Common myeloid progenitor, CD34-positive (primary cell): ENCODE measurements around the gene KCNV2.

Experiments used
- CTCF ChIA-PET: fragments of 350-600 bp; sonication (Branson Sonifier 250); formaldehyde crosslinking; loops from one replicate; lab custom pipeline; 2021; ENCODE audit warnings: antibody characterized with exemption; lab: Charles Lee
- POLR2A ChIA-PET: fragments of 350-600 bp; sonication (Branson Sonifier 250); formaldehyde crosslinking; loops from one replicate; lab custom pipeline; 2021; ENCODE audit warnings: antibody characterized with exemption; lab: Charles Lee
- DNase-seq, 3 donors: peaks; one replicate each; pipeline versions ENCODE4 v3.0.0 to v3.0.0-alpha.2; 2013
- H3K27ac ChIP-seq, 2 experiments: 1 replicate in 1 of 2; 2 replicates in 1 of 2; pipeline ENCODE4 v1.7.0; 2013; ENCODE audit warnings: inconsistent platforms in 2 of 2, low read length in 2 of 2, mild to moderate bottlenecking in 2 of 2, low read depth in 1 of 2, moderate library complexity in 1 of 2; ENCODE audit not compliant: severe bottlenecking in 2 of 2, insufficient read depth in 1 of 2, poor library complexity in 1 of 2
- H3K27me3 ChIP-seq, 5 experiments: replicated peaks in 2 of 5; 1 replicate in 3 of 5; 2 replicates in 2 of 5; pipeline versions ENCODE4 v1.6.1 to v1.7.0; 2013; ENCODE audit warnings: low read length in 4 of 5, mild to moderate bottlenecking in 2 of 5, moderate library complexity in 2 of 5, inconsistent platforms in 1 of 5; ENCODE audit not compliant: insufficient read depth in 5 of 5, control insufficient read depth in 4 of 5
- H3K36me3 ChIP-seq, 4 experiments: 1 replicate in 2 of 4; 2 replicates in 2 of 4; pipeline versions ENCODE4 v1.6.1 to v1.7.0; 2013; ENCODE audit warnings: low read length in 3 of 4, control low read depth in 1 of 4, mild to moderate bottlenecking in 1 of 4; ENCODE audit not compliant: control insufficient read depth in 4 of 4, insufficient read depth in 4 of 4
- H3K4me1 ChIP-seq, 4 experiments: 1 replicate in 3 of 4; 2 replicates in 1 of 4; pipeline versions ENCODE4 v1.6.1 to v1.7.1; 2013; ENCODE audit warnings: low read length in 3 of 4, mild to moderate bottlenecking in 3 of 4, control low read depth in 1 of 4, inconsistent platforms in 1 of 4, moderate library complexity in 1 of 4; ENCODE audit not compliant: control insufficient read depth in 4 of 4, insufficient read depth in 4 of 4; ENCODE audit errors: control extremely low read depth in 1 of 4
- H3K4me3 ChIP-seq, 7 experiments: 1 replicate in 4 of 7; 2 replicates in 3 of 7; pipeline versions ENCODE4 v1.5.1 to v1.7.0; 2013; ENCODE audit warnings: mild to moderate bottlenecking in 7 of 7, low read length in 6 of 7, moderate library complexity in 6 of 7, inconsistent platforms in 2 of 7, low read depth in 2 of 7, control low read depth in 1 of 7; ENCODE audit not compliant: insufficient read depth in 4 of 7, control insufficient read depth in 1 of 7; ENCODE audit errors: extremely low read depth in 1 of 7
- H3K9me3 ChIP-seq, 5 experiments: 1 replicate in 4 of 5; 2 replicates in 1 of 5; pipeline versions ENCODE4 v1.6.1 to v1.7.1; 2013; ENCODE audit warnings: low read length in 4 of 5, mild to moderate bottlenecking in 2 of 5, inconsistent platforms in 1 of 5, low read depth in 1 of 5, moderate library complexity in 1 of 5; ENCODE audit not compliant: control insufficient read depth in 4 of 5, insufficient read depth in 2 of 5; ENCODE audit errors: control extremely low read depth in 1 of 5
- WGBS: methylation state at CpG from one replicate; pipeline ENCODE4 v1.1.5; 2013; ENCODE audit not compliant: insufficient coverage; 5-methylcytosine and 5-hydroxymethylcytosine counted together

Gene KCNV2

DNA sequence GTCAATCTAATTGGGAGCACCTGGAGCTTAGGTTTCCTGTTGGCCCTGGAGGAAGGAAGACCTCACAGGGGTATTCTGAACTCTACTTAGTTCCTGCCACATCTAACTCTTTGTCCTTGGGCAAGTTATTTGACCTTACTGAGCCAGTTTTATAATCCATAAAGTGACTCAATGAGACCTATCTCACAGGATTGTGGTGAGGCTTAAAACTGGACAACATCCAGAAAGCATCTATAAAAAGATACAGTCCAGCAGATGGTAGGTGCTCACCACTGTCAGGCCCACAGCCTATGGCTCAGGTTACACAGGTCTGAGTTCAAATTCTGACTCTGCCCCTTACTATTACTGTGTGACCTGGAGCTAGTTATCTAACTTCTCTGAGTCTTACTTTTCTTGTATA, 23.3 kb downstream of the KCNV2 start:
- POLR2A ChIA-PET, result no interaction called here
- Histone ChIP-seq H3K4me3 (no peak overlapping the region), H3K4me1 (peaks cover 0 to 4% (median 1%) of the 10 kb centered on the region in 4 experiments), H3K27ac (no peak overlapping the region), H3K9me3 (no peaks in the 10 kb centered on the region), H3K27me3 (no peaks in the 10 kb centered on the region), H3K36me3 (peaks cover 0 to 9% (median 0%) of the 10 kb centered on the region in 4 experiments)
- DNase-seq, result no peak
- CTCF ChIA-PET, result interaction anchor here (0.6 to 1.2 kb wide), 2 partner anchors 12 kb away, joined by 4 to 5 read pairs; no protein-coding TSS in a partner anchor

- DNase-seq, result no peak
- WGBS, result 100% methylated on average over 4 of the region's 6 CpGs
- ChIA-PET CTCF (interaction anchor here (0.6 kb wide), 1 partner anchor 607 kb away, joined by 3 read pairs; no protein-coding TSS in a partner anchor), POLR2A (no interaction called here)
- H3K4me1 ChIP-seq, result peaks cover 0 to 8% (median 1%) of the 10 kb centered on the region in 4 experiments
- no peaks in the 10 kb centered on the region for H3K9me3 ChIP-seq
- H3K36me3 ChIP-seq, result peaks cover 0 to 14% (median 0%) of the 10 kb centered on the region in 4 experiments
- no peak overlapping the region for H3K4me3 ChIP-seq
- no peaks in the 10 kb centered on the region for H3K27me3 ChIP-seq
- no peak overlapping the region for H3K27ac ChIP-seq
Observed at GRCh38 chr9:2741441-2742158, 24.3 kb downstream of the KCNV2 start.

DNA sequence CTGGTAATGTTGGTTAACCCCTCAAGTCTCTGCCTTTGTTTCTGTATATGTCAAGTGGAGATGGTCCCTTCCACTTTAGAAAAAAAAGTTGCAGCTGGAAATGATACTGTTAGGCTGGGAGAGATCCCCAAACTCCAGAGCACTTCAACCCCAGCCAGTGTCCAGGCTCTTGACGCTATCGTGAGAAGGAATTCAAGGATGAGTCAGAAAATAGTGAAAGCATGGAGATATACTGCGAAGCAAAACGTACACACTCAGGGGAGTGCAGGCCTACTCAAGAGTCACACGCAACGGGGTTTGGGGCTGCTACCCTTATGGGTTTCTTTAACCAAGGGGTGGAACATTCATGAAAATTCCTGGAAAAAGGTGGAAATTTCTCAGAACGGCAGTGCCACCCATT, 24.9 kb downstream of the KCNV2 start:
- H3K27me3 ChIP-seq, result no peaks in the 10 kb centered on the region
- no peak overlapping the region for H3K27ac ChIP-seq
- H3K4me3 ChIP-seq, result no peak overlapping the region
- 95% methylated on average over 7 of the region's 7 CpGs for WGBS
- DNase-seq, result no peak
- POLR2A ChIA-PET, result no interaction called here
- no peaks in the 10 kb centered on the region for H3K9me3 ChIP-seq
- CTCF ChIA-PET, result no interaction called here
- peaks cover 0 to 8% (median 1%) of the 10 kb centered on the region in 4 experiments for H3K4me1 ChIP-seq
- peaks cover 0 to 14% (median 0%) of the 10 kb centered on the region in 4 experiments for H3K36me3 ChIP-seq

DNA sequence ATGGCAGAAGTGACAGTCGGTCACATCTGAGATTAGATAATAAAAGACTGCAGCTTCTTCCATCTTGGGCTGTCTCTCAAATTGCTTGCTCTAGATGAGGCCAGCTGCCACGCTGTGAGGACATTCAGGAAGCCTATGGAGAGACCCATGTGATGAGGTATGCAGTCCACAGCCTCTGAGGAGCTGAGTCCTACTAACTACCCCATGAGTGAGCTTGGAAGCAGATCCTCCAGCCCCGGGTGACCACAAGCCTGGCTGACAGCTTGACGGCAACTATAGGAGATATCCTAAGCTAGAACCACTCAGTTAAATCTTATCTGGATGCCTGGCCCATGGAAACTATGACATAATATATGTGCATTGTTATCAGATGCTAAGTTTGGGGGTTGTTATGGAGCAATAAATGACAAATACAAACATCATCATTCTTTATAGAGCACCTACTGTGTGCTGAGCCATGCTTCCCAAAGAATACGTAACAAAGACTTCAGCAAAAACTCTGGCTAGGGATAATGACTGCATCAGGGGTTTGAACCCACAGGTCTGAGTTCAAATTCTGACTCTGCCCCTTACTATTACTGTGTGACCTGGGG, 26.7 kb downstream of the KCNV2 start:
- ChIA-PET POLR2A (no interaction called here), CTCF (no interaction called here)
- H3K36me3 ChIP-seq, result peaks cover 0 to 14% (median 0%) of the 10 kb centered on the region in 4 experiments
- DNase-seq, result no peak
- H3K4me3 ChIP-seq, result no peak overlapping the region
- 79% methylated on average over 3 of the region's 5 CpGs for WGBS
- no peak overlapping the region for H3K27ac ChIP-seq
- peaks cover 0 to 8% (median 1%) of the 10 kb centered on the region in 4 experiments for H3K4me1 ChIP-seq
- no peaks in the 10 kb centered on the region for H3K9me3 ChIP-seq
- no peaks in the 10 kb centered on the region for H3K27me3 ChIP-seq

GRCh38 chr9:2745560-2746380, 28.5 kb downstream of the KCNV2 start:
- Histone ChIP-seq H3K4me1 (peaks cover 0 to 8% (median 1%) of the 10 kb centered on the region in 4 experiments), H3K9me3 (peaks cover 0 to 10% (median 2%) of the 10 kb centered on the region in 5 experiments), H3K27ac (no peak overlapping the region), H3K27me3 (no peaks in the 10 kb centered on the region), H3K4me3 (no peak overlapping the region), H3K36me3 (peaks cover 0 to 17% (median 6%) of the 10 kb centered on the region in 4 experiments)
- ChIA-PET CTCF (no interaction called here), POLR2A (no interaction called here)
- WGBS, result 89% methylated on average over 8 of the region's 9 CpGs
- peak in 1 of 3 donors; percentile 9 for DNase-seq

DNA sequence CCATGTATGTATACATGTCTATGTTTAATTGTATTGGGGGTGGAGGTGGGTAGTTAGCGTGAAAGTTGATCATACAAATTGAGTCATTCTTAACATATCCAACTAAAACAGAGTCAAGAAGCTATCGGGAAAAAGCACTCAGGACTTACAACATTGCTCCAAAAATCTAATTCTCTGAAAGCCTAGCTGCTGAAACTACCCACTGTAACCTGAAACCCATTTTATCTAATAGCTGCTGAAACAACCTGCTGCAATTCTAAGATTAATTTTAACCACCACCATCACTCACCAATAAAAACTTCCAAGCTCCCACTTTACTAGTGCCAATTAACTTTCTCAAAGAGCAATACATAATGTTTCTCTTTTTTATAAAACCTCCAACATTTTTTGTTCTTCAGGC, 32.2 kb downstream of the KCNV2 start:
- H3K4me1 ChIP-seq, result peaks cover 0 to 8% (median 1%) of the 10 kb centered on the region in 4 experiments
- POLR2A ChIA-PET, result no interaction called here
- peak in 2 of 3 donors; percentile 36 to 50 for DNase-seq
- no peak overlapping the region for H3K27ac ChIP-seq
- WGBS, result 100% methylated on average over 1 of the region's 2 CpGs
- peaks cover 0 to 15% (median 2%) of the 10 kb centered on the region in 5 experiments for H3K9me3 ChIP-seq
- H3K4me3 ChIP-seq, result no peak overlapping the region
- no peaks in the 10 kb centered on the region for H3K27me3 ChIP-seq
- CTCF ChIA-PET, result no interaction called here
- peaks cover 2 to 22% (median 6%) of the 10 kb centered on the region in 4 experiments for H3K36me3 ChIP-seq
